ENCODE data around the gene HCRT.

HCRT gene

GRCh38 chr17:42179335-42179734 is 5.9 kb downstream of the HCRT start:
- DNase-seq (ENCODE audit: extremely low read depth, insufficient read length) = no peak
- H3K27me3 ChIP-seq (replicated peaks; ENCODE audit: control insufficient read depth, insufficient read depth, low read length) = no peaks in the 10 kb centered on the region
- no peak for TF ChIP-seq CTCF (IDR thresholded peaks at IDR 0.05; ENCODE audit: insufficient read depth, low read length, poor library complexity, severe bottlenecking)
- H3K36me3 ChIP-seq (ENCODE audit: control insufficient read depth, insufficient read depth, low read length) = no peaks in the 10 kb centered on the region
- H3K4me3 ChIP-seq (replicated peaks; ENCODE audit: low read depth, low read length) = no peak overlapping the region

- no peak overlapping the region for H3K4me3 ChIP-seq (replicated peaks; ENCODE audit: low read depth, low read length)
- H3K27me3 ChIP-seq (replicated peaks; ENCODE audit: control insufficient read depth, insufficient read depth, low read length) = no peaks in the 10 kb centered on the region
- H3K36me3 ChIP-seq (ENCODE audit: control insufficient read depth, insufficient read depth, low read length) = no peaks in the 10 kb centered on the region
- TF ChIP-seq CTCF (IDR thresholded peaks at IDR 0.05; ENCODE audit: insufficient read depth, low read length, poor library complexity, severe bottlenecking) = no peak
- DNase-seq (ENCODE audit: extremely low read depth, insufficient read length) = peak; percentile 67
These were observed 6.4 kb downstream of the HCRT start for GRCh38 chr17:42178817-42179216.

- Histone ChIP-seq H3K4me3 (replicated peaks; ENCODE audit: low read depth, low read length) (no peak overlapping the region), H3K27me3 (replicated peaks; ENCODE audit: control insufficient read depth, insufficient read depth, low read length) (no peaks in the 10 kb centered on the region), H3K36me3 (ENCODE audit: control insufficient read depth, insufficient read depth, low read length) (no peaks in the 10 kb centered on the region)
- no peak for TF ChIP-seq CTCF (IDR thresholded peaks at IDR 0.05; ENCODE audit: insufficient read depth, low read length, poor library complexity, severe bottlenecking)
- DNase-seq (ENCODE audit: extremely low read depth, insufficient read length) = no peak
These were observed 7.6 kb downstream of the HCRT start for GRCh38 chr17:42177684-42178083.

GRCh38 chr17:42174126-42174783 is 11.0 kb downstream of the HCRT start:
- Histone ChIP-seq H3K36me3 (ENCODE audit: control insufficient read depth, insufficient read depth, low read length) (no peaks in the 10 kb centered on the region), H3K4me3 (replicated peaks; ENCODE audit: low read depth, low read length) (no peak overlapping the region), H3K27me3 (replicated peaks; ENCODE audit: control insufficient read depth, insufficient read depth, low read length) (no peaks in the 10 kb centered on the region)
- DNase-seq (ENCODE audit: extremely low read depth, insufficient read length) = no peak
- TF ChIP-seq CTCF (IDR thresholded peaks at IDR 0.05; ENCODE audit: insufficient read depth, low read length, poor library complexity, severe bottlenecking) = no peak

GRCh38 chr17:42171831-42172230 is 13.4 kb downstream of the HCRT start:
- no peak for DNase-seq (ENCODE audit: extremely low read depth, insufficient read length)
- no peak for TF ChIP-seq CTCF (IDR thresholded peaks at IDR 0.05; ENCODE audit: insufficient read depth, low read length, poor library complexity, severe bottlenecking)
- H3K27me3 ChIP-seq (replicated peaks; ENCODE audit: control insufficient read depth, insufficient read depth, low read length) = no peaks in the 10 kb centered on the region
- no peak overlapping the region for H3K4me3 ChIP-seq (replicated peaks; ENCODE audit: low read depth, low read length)
- H3K36me3 ChIP-seq (ENCODE audit: control insufficient read depth, insufficient read depth, low read length) = no peaks in the 10 kb centered on the region

- Histone ChIP-seq H3K36me3 (ENCODE audit: control insufficient read depth, insufficient read depth, low read length) (no peaks in the 10 kb centered on the region), H3K4me3 (replicated peaks; ENCODE audit: low read depth, low read length) (no peak overlapping the region), H3K27me3 (replicated peaks; ENCODE audit: control insufficient read depth, insufficient read depth, low read length) (no peaks in the 10 kb centered on the region)
- no peak for TF ChIP-seq CTCF (IDR thresholded peaks at IDR 0.05; ENCODE audit: insufficient read depth, low read length, poor library complexity, severe bottlenecking)
- no peak for DNase-seq (ENCODE audit: extremely low read depth, insufficient read length)
These were observed 15.9 kb downstream of the HCRT start for GRCh38 chr17:42169351-42169750.
